ENCODE measurements around the gene OTUD5.
"Not testable (repeated sequence)": the region's sequence is repeated elsewhere in the genome, so short reads cannot be mapped to it uniquely, and the experiment has no call there.

Gene OTUD5

GRCh38 chrX:48957477-48957826, at the start of gene OTUD5:
TSS of gene OTUD5 (minus strand) at chrX:48957607. CDS start at chrX:48957570, 37 bp downstream.
- in situ Hi-C loops (cut with MboI; ENCODE audit: low sequenced_read_pairs), result no loop called here

GRCh38 chrX:49003696-49004095, 46.3 kb upstream of the OTUD5 start:
- in situ Hi-C loops (cut with MboI; ENCODE audit: low sequenced_read_pairs), result no loop called here

GRCh38 chrX:49002091-49002935, 44.9 kb upstream of the OTUD5 start, which contains the start of gene GRIPAP1:
TSS of gene GRIPAP1 (minus strand) at chrX:49002264. CDS start at chrX:49002229, 35 bp downstream.
- in situ Hi-C loops (cut with MboI; ENCODE audit: low sequenced_read_pairs), result no loop called here

GRCh38 chrX:49001521-49002090, 44.2 kb upstream of the OTUD5 start:
- in situ Hi-C loops (cut with MboI; ENCODE audit: low sequenced_read_pairs), result no loop called here

- in situ Hi-C loops (cut with MboI; ENCODE audit: low sequenced_read_pairs), result no loop called here
These were observed 43.2 kb upstream of the OTUD5 start for GRCh38 chrX:49000636-49001035.

GRCh38 chrX:48999030-48999429, 41.6 kb upstream of the OTUD5 start:
- in situ Hi-C loops (cut with MboI; ENCODE audit: low sequenced_read_pairs), result no loop called here

- in situ Hi-C loops (cut with MboI; ENCODE audit: low sequenced_read_pairs), result no loop called here
These were observed 41.0 kb upstream of the OTUD5 start for GRCh38 chrX:48998391-48998790.

GRCh38 chrX:48997865-48998264, 40.5 kb upstream of the OTUD5 start:
- in situ Hi-C loops (cut with MboI; ENCODE audit: low sequenced_read_pairs), result no loop called here

- in situ Hi-C loops (cut with MboI; ENCODE audit: low sequenced_read_pairs), result no loop called here
These were observed 40.0 kb upstream of the OTUD5 start for GRCh38 chrX:48997455-48997854.

- in situ Hi-C loops (cut with MboI; ENCODE audit: low sequenced_read_pairs), result no loop called here
These were observed 39.6 kb upstream of the OTUD5 start for GRCh38 chrX:48996969-48997368.

- in situ Hi-C loops (cut with MboI; ENCODE audit: low sequenced_read_pairs), result no loop called here
These were observed 34.9 kb upstream of the OTUD5 start for GRCh38 chrX:48992341-48992740.

- in situ Hi-C loops (cut with MboI; ENCODE audit: low sequenced_read_pairs), result no loop called here
These were observed 32.1 kb upstream of the OTUD5 start for GRCh38 chrX:48989483-48989882.

GRCh38 chrX:48983896-48984295, 26.5 kb upstream of the OTUD5 start:
- in situ Hi-C loops (cut with MboI; ENCODE audit: low sequenced_read_pairs), result no loop called here

- in situ Hi-C loops (cut with MboI; ENCODE audit: low sequenced_read_pairs), result no loop called here
These were observed 25.7 kb upstream of the OTUD5 start for GRCh38 chrX:48983081-48983480.

- in situ Hi-C loops (cut with MboI; ENCODE audit: low sequenced_read_pairs), result no loop called here
These were observed 23.8 kb upstream of the OTUD5 start for GRCh38 chrX:48981178-48981577.

- in situ Hi-C loops (cut with MboI; ENCODE audit: low sequenced_read_pairs), result not testable (repeated sequence)
These were observed 22.9 kb upstream of the OTUD5 start for GRCh38 chrX:48980341-48980740.

- in situ Hi-C loops (cut with MboI; ENCODE audit: low sequenced_read_pairs), result no loop called here
These were observed 20.8 kb upstream of the OTUD5 start for GRCh38 chrX:48978226-48978625.

- in situ Hi-C loops (cut with MboI; ENCODE audit: low sequenced_read_pairs), result no loop called here
These were observed 18.7 kb upstream of the OTUD5 start for GRCh38 chrX:48976086-48976485.

- in situ Hi-C loops (cut with MboI; ENCODE audit: low sequenced_read_pairs), result no loop called here
These were observed 18.1 kb upstream of the OTUD5 start for GRCh38 chrX:48975541-48975940.

GRCh38 chrX:48975041-48975440, 17.6 kb upstream of the OTUD5 start:
- in situ Hi-C loops (cut with MboI; ENCODE audit: low sequenced_read_pairs), result no loop called here

- in situ Hi-C loops (cut with MboI; ENCODE audit: low sequenced_read_pairs), result no loop called here
These were observed 17.2 kb upstream of the OTUD5 start for GRCh38 chrX:48974574-48974973.

GRCh38 chrX:48974033-48974432, 16.6 kb upstream of the OTUD5 start:
- in situ Hi-C loops (cut with MboI; ENCODE audit: low sequenced_read_pairs), result no loop called here

All from hTERT RPE-1 (cell line).